ENCODE results near the gene TSPAN10. TPM values are rescaled to one million over a fixed set of nuclear protein-coding genes. Genes with fewer than 3 reads are reported as not detected.

Gene TSPAN10
- polyA plus RNA-seq, 5 donors, result 3.1 to 7.5 (median 3.7) TPM

DNA sequence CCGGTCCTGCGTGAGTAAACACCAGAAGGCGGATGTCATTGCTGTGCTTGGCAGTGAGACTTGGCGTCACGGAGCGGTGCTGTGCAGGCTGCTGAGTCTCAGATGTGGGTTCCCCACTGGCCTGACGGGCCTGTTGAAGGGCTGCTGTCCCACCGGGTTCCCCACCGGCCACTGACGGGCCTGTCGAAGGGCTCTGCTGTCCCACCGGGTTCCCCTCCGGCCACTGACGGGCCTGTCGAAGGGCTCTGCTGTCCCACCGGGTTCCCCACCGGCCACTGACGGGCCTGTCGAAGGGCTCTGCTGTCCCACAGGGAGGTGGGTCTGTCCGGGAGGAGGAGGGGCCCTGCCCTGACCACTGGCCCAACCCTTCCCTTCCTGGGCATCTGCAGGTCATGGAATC lies 49.6 kb downstream of the TSPAN10 start:
- no peak for DNase-seq

DNA sequence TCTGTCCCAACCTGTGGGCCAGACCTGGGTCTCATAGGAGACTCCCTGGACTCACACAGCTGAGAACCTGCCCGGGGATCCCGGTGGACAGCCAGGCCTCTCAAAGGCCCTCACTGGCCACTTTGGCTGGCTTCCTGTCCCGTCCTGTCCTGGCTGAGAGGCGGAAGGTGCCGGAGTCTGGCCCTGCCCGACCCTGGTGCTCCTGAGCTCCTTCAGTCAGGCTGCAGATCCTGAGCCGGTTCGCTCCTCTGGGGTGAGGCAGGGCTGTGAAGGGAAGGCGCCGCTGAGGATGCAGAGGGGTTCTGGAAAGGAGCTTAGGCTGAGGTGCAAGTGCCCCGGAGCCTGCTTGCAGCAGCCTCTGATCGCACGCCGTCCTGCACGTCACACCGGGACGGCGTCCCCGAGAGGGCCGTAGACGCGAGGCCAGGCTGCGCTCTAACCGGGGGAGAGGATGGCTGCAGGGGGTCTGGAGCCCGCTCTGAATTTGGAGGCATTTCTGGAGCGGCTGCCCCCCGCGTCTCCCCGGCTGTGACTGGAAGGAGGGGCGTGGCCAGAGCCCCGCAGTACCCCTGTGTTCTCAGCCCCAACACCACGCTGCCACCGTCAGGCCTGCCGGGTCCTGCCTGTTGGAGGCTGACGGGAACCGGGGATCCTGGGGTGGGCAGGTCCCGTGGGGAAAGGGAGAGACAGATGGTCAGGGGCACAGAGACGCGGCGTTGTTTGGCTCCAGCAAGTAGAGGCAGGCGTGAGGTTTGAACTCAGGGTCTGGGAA lies 51.0 kb downstream of the TSPAN10 start:
- no peak for DNase-seq

DNA sequence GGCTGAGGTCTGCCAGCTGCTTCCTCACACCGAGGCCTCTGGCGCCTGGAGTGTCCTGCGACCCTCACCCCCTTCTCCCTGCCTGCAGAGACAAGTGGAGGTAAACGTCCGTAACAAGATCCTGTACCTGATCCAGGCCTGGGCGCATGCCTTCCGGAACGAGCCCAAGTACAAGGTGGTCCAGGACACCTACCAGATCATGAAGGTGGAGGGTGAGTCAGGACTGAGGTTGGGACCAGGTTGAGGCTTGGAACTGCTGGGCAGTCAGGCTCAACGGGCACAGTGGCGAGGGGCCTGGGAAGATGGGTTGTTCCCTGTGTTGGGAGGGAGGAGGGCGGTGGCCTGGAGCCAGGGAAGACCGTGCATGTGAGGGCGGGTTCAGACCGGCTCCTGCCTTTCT lies 51.6 kb downstream of the TSPAN10 start:
- no peak for DNase-seq

DNA sequence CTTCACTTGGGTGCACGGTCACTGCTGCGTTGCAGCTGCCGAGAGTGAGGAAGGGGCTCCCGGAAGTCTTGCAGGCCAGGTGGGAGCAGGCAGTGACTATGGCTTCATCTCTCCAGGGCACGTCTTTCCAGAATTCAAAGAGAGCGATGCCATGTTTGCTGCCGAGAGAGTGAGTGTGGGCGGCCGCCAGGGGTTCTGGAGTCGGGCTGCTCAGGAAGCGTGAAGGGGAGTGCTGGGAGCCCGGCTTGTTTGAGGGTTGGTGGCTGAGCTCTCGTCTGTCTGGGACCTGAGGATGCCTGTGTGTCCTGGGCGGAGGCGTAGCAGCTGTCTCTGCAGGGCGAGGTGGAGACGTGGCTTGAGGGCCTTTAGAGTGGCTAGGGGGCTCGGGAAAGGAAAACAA lies 53.1 kb downstream of the TSPAN10 start:
- DNase-seq, result no peak

DNA sequence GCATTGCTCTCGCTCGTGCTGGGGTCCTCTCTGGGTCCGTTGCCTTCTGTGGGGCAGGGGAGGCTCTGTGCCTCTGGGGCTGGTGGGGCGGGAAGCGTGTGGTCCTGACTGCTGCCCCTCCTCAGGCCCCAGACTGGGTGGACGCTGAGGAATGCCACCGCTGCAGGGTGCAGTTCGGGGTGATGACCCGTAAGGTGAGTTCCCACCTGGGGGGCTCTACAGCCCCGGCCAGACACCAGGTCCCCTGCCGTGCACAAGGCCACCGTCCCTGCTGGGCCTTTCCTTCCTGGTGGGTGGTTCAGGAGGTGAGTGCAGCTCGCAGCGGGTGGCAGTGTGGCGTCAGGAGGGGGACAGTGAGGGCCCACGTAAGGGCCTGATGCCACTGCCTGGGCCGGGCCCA lies 53.6 kb downstream of the TSPAN10 start:
- no peak for DNase-seq

DNA sequence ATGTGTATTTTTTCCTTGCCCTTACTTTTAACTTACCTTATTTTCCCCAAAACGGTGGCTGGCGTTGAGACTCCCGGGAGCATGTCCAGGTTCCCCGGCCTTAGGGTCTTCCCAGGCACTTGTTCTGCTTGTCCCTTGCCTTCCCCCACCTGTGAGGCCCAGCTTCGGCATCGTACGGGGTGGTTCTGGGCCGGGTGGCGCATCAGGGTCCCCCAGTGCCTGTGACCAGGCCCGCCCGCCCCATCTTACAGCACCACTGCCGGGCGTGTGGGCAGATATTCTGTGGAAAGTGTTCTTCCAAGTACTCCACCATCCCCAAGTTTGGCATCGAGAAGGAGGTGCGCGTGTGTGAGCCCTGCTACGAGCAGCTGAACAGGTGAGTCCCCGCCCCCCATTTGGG lies 54.2 kb downstream of the TSPAN10 start:
- no peak for DNase-seq

DNA sequence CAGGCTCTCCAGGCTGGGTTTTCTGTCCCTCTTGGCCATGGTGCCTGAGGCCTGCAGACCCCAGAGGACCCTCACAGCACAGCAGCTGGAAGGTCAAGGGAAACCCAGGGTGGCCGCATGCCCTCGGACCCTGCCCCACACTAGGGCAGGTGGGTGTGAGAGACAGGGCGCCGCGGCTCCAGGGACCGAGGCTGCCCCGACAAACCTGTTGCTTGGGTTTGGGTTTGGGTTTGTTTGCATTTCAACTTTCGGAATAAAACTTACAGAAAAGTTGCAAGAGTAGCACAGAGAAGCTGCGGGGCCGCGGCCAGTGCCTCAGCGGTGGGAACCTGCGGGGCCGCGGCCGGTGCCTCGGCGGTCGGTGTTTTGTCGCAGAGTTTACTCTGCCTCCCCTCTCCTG lies 54.6 kb downstream of the TSPAN10 start:
- DNase-seq, result no peak

DNA sequence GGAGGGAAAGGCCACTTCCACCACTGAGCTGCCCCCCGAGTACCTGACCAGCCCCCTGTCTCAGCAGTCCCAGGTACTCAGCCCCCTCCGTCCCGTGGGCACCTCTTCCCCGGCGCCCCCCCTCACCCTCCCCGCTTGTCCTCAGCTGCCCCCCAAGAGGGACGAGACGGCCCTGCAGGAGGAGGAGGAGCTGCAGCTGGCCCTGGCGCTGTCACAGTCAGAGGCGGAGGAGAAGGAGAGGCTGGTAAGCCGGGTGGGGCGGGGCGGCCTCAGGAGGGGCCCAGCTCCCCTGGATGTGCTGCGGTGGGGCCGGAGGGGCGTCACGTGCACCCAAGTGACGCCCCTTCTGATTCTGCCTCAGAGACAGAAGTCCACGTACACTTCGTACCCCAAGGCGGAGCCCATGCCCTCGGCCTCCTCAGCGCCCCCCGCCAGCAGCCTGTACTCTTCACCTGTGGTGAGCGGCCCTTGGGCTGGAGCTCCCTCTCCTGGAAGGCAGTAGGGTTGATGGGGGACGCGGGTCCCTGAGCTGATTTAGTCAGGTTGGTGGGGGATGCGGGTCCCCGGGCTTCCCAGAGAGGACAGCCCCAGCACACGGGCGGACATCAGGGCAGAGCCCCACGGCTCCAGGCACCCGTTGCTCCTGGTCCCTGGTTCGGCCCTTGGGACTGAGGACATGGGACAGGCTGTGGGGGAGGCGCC lies 56.7 kb downstream of the TSPAN10 start:
- DNase-seq, result no peak

DNA sequence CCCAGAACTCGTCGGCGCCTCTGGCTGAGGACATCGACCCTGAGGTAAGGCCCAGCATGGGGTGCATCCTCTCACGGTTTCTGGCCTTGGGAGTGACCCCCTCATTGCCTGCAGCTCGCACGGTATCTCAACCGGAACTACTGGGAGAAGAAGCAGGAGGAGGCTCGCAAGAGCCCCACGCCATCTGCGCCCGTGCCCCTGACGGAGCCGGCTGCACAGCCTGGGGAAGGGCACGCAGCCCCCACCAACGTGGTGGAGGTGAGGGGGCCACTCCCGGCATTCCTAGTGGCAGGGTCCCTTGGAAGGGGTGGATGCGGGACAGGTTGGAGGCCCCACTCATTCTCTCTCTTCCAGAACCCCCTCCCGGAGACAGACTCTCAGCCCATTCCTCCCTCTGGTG lies 57.8 kb downstream of the TSPAN10 start:
- no peak for DNase-seq

DNA sequence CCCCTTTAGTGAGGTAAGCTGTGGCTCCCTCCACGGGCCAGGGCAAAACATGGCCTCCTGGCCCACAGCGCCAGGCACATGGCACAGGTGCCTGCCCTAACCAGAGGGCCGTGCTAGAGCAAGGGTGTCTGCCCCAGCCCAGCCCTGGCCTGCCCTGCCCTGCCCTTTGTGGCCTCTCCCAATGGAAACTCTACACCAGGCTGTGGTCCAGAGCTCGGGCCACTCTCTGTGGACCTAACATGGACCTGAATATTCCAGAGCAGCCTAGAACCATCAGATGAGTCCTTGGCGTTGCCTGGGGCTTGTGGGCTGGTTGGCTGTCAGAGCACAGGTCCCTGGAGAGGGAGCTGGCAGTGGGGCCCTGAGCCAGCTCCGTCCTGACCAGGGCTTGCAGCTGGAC lies 58.2 kb downstream of the TSPAN10 start:
- no peak for DNase-seq

DNA sequence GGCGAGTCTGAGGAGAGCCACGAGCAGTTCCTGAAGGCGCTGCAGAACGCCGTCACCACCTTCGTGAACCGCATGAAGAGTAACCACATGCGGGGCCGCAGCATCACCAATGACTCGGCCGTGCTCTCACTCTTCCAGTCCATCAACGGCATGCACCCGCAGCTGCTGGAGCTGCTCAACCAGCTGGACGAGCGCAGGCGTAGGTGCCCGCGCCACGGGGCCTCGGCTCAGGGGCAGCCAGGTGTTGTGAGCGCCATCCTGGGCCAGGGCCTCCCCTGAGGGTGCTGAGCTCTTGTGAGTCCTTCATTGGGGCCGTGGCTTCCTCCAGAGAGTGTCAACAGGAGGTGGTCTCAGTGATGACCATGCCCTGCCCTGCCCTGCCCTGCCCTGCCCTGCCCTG lies 58.8 kb downstream of the TSPAN10 start:
- no peak for DNase-seq

DNA sequence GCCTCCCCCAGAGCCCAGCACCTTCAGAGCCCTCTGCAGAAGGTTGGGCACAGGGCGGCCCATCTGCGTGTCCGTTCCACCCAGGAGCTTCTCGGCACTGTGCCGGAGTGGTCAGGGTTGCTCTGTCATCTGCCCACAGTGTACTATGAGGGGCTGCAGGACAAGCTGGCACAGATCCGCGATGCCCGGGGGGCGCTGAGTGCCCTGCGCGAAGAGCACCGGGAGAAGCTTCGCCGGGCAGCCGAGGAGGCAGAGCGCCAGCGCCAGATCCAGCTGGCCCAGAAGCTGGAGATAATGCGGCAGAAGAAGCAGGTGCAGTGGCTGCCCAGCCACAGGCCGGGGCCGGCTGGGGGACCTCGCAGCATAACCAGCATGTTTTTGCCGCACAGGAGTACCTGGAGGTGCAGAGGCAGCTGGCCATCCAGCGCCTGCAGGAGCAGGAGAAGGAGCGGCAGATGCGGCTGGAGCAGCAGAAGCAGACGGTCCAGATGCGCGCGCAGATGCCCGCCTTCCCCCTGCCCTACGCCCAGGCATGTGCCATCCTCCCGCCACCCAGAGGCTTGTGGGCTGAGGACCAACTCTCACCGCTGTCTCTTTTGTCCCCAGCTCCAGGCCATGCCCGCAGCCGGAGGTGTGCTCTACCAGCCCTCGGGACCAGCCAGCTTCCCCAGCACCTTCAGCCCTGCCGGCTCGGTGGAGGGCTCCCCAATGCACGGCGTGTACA lies 59.4 kb downstream of the TSPAN10 start:
- DNase-seq, result no peak

DNA sequence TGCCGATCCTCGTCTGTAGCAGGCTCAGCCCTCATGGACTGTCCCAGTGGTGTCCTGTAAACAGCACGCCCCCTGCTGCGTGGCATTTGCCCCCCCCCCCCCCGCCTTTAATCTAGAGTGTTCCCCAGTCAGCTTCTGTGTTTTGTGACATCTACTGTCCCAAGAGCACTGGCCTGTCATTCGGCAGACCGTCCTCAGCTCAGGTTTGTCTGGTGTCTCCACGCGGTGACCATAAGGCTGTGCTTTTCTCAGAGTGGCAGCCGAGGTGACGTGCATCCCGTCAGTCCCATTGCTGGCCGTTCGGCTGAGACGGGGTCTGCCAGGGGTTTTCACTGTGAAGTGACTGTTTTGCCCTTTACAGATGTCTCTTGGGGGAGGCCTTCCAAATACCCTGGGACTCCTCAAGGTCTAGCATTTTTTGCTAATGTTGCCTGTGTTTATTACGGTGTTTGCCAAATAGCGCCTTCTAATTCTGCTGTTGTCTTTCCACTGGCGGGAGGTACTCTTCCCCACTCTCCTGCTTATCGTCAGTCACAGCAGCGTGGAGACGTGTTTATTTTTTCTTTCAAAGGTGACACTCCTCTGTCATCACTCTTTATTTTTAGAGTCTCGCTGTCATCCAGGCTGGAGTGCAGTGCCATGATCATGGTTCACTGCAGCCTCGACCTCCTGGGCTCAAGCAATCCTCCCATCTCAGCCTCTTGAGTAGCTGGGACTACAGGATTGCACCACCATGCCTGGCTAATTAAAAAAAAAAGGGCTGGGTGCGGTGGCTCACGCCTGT lies 60.5 kb downstream of the TSPAN10 start:
- DNase-seq, result no peak

Other genes with a start within 250 kb of the TSPAN10 start
- gene BAHCC1, start 241.7 kb upstream of the TSPAN10 start, polyA plus RNA-seq (ENCODE audit: insufficient read depth in 1 of 5, insufficient read length in 5 of 5, low replicate concordance in 1 of 5), result 10 to 100 TPM; 14.1 to 27.2 (median 20.0) TPM
- 1,000 to 10,000 TPM; 2,069 to 3,045 (median 2,504) TPM for gene ACTG1, start 124.4 kb upstream of the TSPAN10 start, polyA plus RNA-seq (ENCODE audit: insufficient read depth in 1 of 5, insufficient read length in 5 of 5, low replicate concordance in 1 of 5)
- 1 to 10 TPM in 3 of 5 donors, under 1 TPM in 2; 0.76 to 2.7 (median 1.3) TPM for gene FSCN2, start 108.8 kb upstream of the TSPAN10 start, polyA plus RNA-seq (ENCODE audit: insufficient read depth in 1 of 5, insufficient read length in 5 of 5, low replicate concordance in 1 of 5)
- 10 to 100 TPM; 16.7 to 37.6 (median 29.3) TPM for gene FAAP100, start 84.8 kb upstream of the TSPAN10 start, polyA plus RNA-seq (ENCODE audit: insufficient read depth in 1 of 5, insufficient read length in 5 of 5, low replicate concordance in 1 of 5)
- 10 to 100 TPM; 42.5 to 62.6 (median 53.3) TPM for gene NPLOC4, start 84 bp upstream of the TSPAN10 start, polyA plus RNA-seq (ENCODE audit: insufficient read depth in 1 of 5, insufficient read length in 5 of 5, low replicate concordance in 1 of 5)
- 1 to 10 TPM; 4.1 to 9.0 (median 5.0) TPM for gene PDE6G, start 19.3 kb downstream of the TSPAN10 start, polyA plus RNA-seq (ENCODE audit: insufficient read depth in 1 of 5, insufficient read length in 5 of 5, low replicate concordance in 1 of 5)
- gene OXLD1, start 29.4 kb downstream of the TSPAN10 start, polyA plus RNA-seq (ENCODE audit: insufficient read depth in 1 of 5, insufficient read length in 5 of 5, low replicate concordance in 1 of 5), result 10 to 100 TPM in 4 of 5 donors, 1 to 10 TPM in 1; 8.8 to 18.2 (median 11.0) TPM
- gene CCDC137, start 29.5 kb downstream of the TSPAN10 start, polyA plus RNA-seq (ENCODE audit: insufficient read depth in 1 of 5, insufficient read length in 5 of 5, low replicate concordance in 1 of 5), result 10 to 100 TPM; 13.8 to 19.4 (median 14.0) TPM
- 10 to 100 TPM; 38.7 to 53.2 (median 45.5) TPM for gene ARL16, start 46.6 kb downstream of the TSPAN10 start, polyA plus RNA-seq (ENCODE audit: insufficient read depth in 1 of 5, insufficient read length in 5 of 5, low replicate concordance in 1 of 5)
- 10 to 100 TPM; 76.4 to 92.3 (median 82.1) TPM for gene HGS, start 46.8 kb downstream of the TSPAN10 start, polyA plus RNA-seq (ENCODE audit: insufficient read depth in 1 of 5, insufficient read length in 5 of 5, low replicate concordance in 1 of 5)
- 10 to 100 TPM; 23.5 to 52.8 (median 28.3) TPM for gene MRPL12, start 66.2 kb downstream of the TSPAN10 start, polyA plus RNA-seq (ENCODE audit: insufficient read depth in 1 of 5, insufficient read length in 5 of 5, low replicate concordance in 1 of 5)
- gene SLC25A10, start 75.1 kb downstream of the TSPAN10 start, polyA plus RNA-seq (ENCODE audit: insufficient read depth in 1 of 5, insufficient read length in 5 of 5, low replicate concordance in 1 of 5), result 10 to 100 TPM in 1 of 5 donors, 1 to 10 TPM in 4; 5.4 to 12.7 (median 9.5) TPM
- under 1 TPM in 4 of 5 donors, not detected in 1; 0.08 to 0.42 (median 0.20) TPM for gene GCGR, start 167.0 kb downstream of the TSPAN10 start, polyA plus RNA-seq (ENCODE audit: insufficient read depth in 1 of 5, insufficient read length in 5 of 5, low replicate concordance in 1 of 5)
- 100 to 1,000 TPM in 1 of 5 donors, 10 to 100 TPM in 4; 53.6 to 144 (median 89.4) TPM for gene MCRIP1, start 196.1 kb downstream of the TSPAN10 start, polyA plus RNA-seq (ENCODE audit: insufficient read depth in 1 of 5, insufficient read length in 5 of 5, low replicate concordance in 1 of 5)
- gene PPP1R27, start 197.9 kb downstream of the TSPAN10 start, polyA plus RNA-seq (ENCODE audit: insufficient read depth in 1 of 5, insufficient read length in 5 of 5, low replicate concordance in 1 of 5), result 1 to 10 TPM in 1 of 5 donors, under 1 TPM in 4; 0.11 to 1.7 (median 0.15) TPM
- 100 to 1,000 TPM; 405 to 645 (median 548) TPM for gene P4HB, start 223.3 kb downstream of the TSPAN10 start, polyA plus RNA-seq (ENCODE audit: insufficient read depth in 1 of 5, insufficient read length in 5 of 5, low replicate concordance in 1 of 5)
- 100 to 1,000 TPM; 109 to 300 (median 150) TPM for gene ARHGDIA, start 234.1 kb downstream of the TSPAN10 start, polyA plus RNA-seq (ENCODE audit: insufficient read depth in 1 of 5, insufficient read length in 5 of 5, low replicate concordance in 1 of 5)